SK-N-SH treated with all-trans-retinoic acid at 6 μM for 48 hours (cell line): ENCODE measurements around the gene CTTN.
"Not testable (repeated sequence)": the region's sequence is repeated elsewhere in the genome, so short reads cannot be mapped to it uniquely, and the experiment has no call there.

Source experiments
- ATAC-seq: fragments of 200-7000 bp; cut with Tn5 transposase; 3 replicates; pipeline ENCODE4 v1.9.1; 2020; ENCODE audit warnings: mild to moderate bottlenecking, moderate library complexity
- ARNTL ChIP-seq: fragments of 450-650 bp; formaldehyde crosslinking; IDR thresholded peaks from 2 replicates; pipeline ENCODE4 v1.5.0; 2020; ENCODE audit warnings: low read depth, mild to moderate bottlenecking, moderate library complexity, borderline replicate concordance
- BACH2 ChIP-seq: fragments of 250-450 bp; sonication (Bioruptor Pico); IDR thresholded peaks from 2 replicates; pipeline ENCODE4 v1.9.0; 2021; ENCODE audit warnings: mild to moderate bottlenecking, borderline replicate concordance
- CREB5 ChIP-seq: fragments of 250-450 bp; sonication (Bioruptor Pico); IDR thresholded peaks from 2 replicates; pipeline ENCODE4 v1.5.1; 2020; ENCODE audit warnings: low read depth, mild to moderate bottlenecking, moderate library complexity
- CSDC2 ChIP-seq: fragments of 250-450 bp; sonication (Bioruptor Pico); IDR thresholded peaks from 2 replicates; pipeline ENCODE4 v1.5.0; 2020; ENCODE audit warnings: mild to moderate bottlenecking, moderate library complexity
- CSRNP3 ChIP-seq: fragments of 250-450 bp; sonication (Bioruptor Pico); IDR thresholded peaks from 2 replicates; pipeline ENCODE4 v1.5.1; 2021; ENCODE audit warnings: mild to moderate bottlenecking, moderate library complexity
- ESRRG ChIP-seq: fragments of 250-450 bp; sonication (Bioruptor Pico); IDR thresholded peaks from 2 replicates; pipeline ENCODE4 v1.6.1; 2021; ENCODE audit warnings: mild to moderate bottlenecking
- GLIS3 ChIP-seq: fragments of 250-450 bp; sonication (Bioruptor Pico); IDR thresholded peaks from 2 replicates; pipeline ENCODE4 v1.5.0; 2020; ENCODE audit warnings: mild to moderate bottlenecking, moderate library complexity
- ISL1 ChIP-seq: fragments of 250-450 bp; sonication (Bioruptor Pico); IDR thresholded peaks from 2 replicates; pipeline ENCODE4 v2.1.2; 2022; ENCODE audit warnings: mild to moderate bottlenecking, moderate library complexity
- OSR1 ChIP-seq: fragments of 250-450 bp; sonication (Bioruptor Pico); IDR thresholded peaks from 2 replicates; pipeline ENCODE4 v1.8.0; 2022; ENCODE audit warnings: moderate library complexity, mild to moderate bottlenecking, inconsistent platforms
- PATZ1 ChIP-seq: fragments of 250-450 bp; sonication (Bioruptor Pico); IDR thresholded peaks from 2 replicates; pipeline ENCODE4 v1.8.0; 2020; ENCODE audit warnings: mild to moderate bottlenecking, moderate library complexity, borderline replicate concordance
- PPARA ChIP-seq: fragments of 250-450 bp; sonication (Bioruptor Pico); IDR thresholded peaks from 2 replicates; pipeline ENCODE4 v1.5.0; 2020; ENCODE audit warnings: mild to moderate bottlenecking, borderline replicate concordance
- RARB ChIP-seq: fragments of 250-450 bp; sonication (Bioruptor Pico); IDR thresholded peaks from 2 replicates; pipeline ENCODE4 v1.8.0; 2021; ENCODE audit warnings: mild to moderate bottlenecking, moderate library complexity
- SNAI2 ChIP-seq: fragments of 250-450 bp; sonication (Bioruptor Pico); IDR thresholded peaks from 2 replicates; pipeline ENCODE4 v1.5.0; 2020; ENCODE audit warnings: mild to moderate bottlenecking, moderate library complexity
- TCF4 ChIP-seq: fragments of 250-450 bp; sonication (Bioruptor Pico); IDR thresholded peaks from 2 replicates; pipeline ENCODE4 v1.8.0; 2021; ENCODE audit warnings: mild to moderate bottlenecking, moderate library complexity, borderline replicate concordance
- TOX ChIP-seq: fragments of 250-450 bp; sonication (Bioruptor Pico); IDR thresholded peaks from 2 replicates; pipeline ENCODE4 v1.8.0; 2021; ENCODE audit warnings: mild to moderate bottlenecking, moderate library complexity, borderline replicate concordance
- TSHZ2 ChIP-seq: fragments of 250-450 bp; sonication (Bioruptor Pico); IDR thresholded peaks from 2 replicates; pipeline ENCODE4 v1.5.0; 2020; ENCODE audit warnings: mild to moderate bottlenecking, moderate library complexity
- ZC3H10 ChIP-seq: fragments of 250-450 bp; sonication (Bioruptor Pico); IDR thresholded peaks from 2 replicates; pipeline ENCODE4 v1.5.1; 2021; ENCODE audit warnings: mild to moderate bottlenecking, moderate library complexity
- ZFP3 ChIP-seq: fragments of 250-450 bp; sonication (Bioruptor Pico); IDR thresholded peaks from 2 replicates; pipeline ENCODE4 v1.5.0; 2020; ENCODE audit warnings: mild to moderate bottlenecking, moderate library complexity
- ZFP30 ChIP-seq: fragments of 450-650 bp; formaldehyde crosslinking; IDR thresholded peaks from 2 replicates; pipeline ENCODE4 v1.5.0; 2022; ENCODE audit warnings: mild to moderate bottlenecking, moderate library complexity
- ZNF565 ChIP-seq: fragments of 450-650 bp; formaldehyde crosslinking; conservative IDR thresholded peaks from 2 replicates; pipeline ENCODE4 v1.5.0; 2020; ENCODE audit warnings: low read depth, mild to moderate bottlenecking, moderate library complexity
- ZNF70 ChIP-seq: fragments of 450-650 bp; formaldehyde crosslinking; IDR thresholded peaks from 2 replicates; pipeline ENCODE4 v1.5.0; 2020; ENCODE audit warnings: mild to moderate bottlenecking, moderate library complexity
- ZNF8 ChIP-seq: fragments of 450-650 bp; formaldehyde crosslinking; IDR thresholded peaks from 2 replicates; pipeline ENCODE4 v1.5.0; 2020; ENCODE audit warnings: mild to moderate bottlenecking, moderate library complexity
- TF ChIP-seq, protein P1 (sequence below): fragments of 250-450 bp; sonication (Bioruptor Pico); IDR thresholded peaks from 2 replicates; pipeline ENCODE4 v1.8.0; 2021; ENCODE audit warnings: low read depth, mild to moderate bottlenecking, moderate library complexity, borderline replicate concordance

The CTTN gene

DNA sequence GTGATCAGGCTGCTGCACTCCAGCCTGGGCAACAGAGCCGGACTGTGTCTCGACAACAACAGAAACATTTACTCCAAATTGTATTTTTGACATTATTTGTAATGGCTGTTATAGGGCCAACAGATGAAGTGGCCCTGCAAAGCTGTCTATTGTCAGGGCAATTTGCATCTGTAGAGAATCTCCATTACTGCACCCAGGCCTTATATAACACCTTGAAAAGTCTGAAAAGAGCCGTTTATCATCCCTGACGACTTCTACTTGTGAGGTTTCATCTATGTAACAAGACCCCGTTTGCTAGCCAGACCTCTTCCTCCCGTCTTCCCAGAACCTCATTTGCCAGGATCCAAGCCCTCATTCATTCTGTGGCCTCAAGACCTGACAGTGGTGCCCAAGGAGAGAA is 9.1 kb upstream of the CTTN start:
- TF ChIP-seq ZNF70 (CRISPR knock-in tag): no peak
- TF ChIP-seq ZFP30 (CRISPR knock-in tag): no peak
- no peak for TF ChIP-seq ZFP3 (CRISPR knock-in tag)
- no peak for TF ChIP-seq BACH2 (CRISPR knock-in tag)
- TF ChIP-seq, protein P1, sequence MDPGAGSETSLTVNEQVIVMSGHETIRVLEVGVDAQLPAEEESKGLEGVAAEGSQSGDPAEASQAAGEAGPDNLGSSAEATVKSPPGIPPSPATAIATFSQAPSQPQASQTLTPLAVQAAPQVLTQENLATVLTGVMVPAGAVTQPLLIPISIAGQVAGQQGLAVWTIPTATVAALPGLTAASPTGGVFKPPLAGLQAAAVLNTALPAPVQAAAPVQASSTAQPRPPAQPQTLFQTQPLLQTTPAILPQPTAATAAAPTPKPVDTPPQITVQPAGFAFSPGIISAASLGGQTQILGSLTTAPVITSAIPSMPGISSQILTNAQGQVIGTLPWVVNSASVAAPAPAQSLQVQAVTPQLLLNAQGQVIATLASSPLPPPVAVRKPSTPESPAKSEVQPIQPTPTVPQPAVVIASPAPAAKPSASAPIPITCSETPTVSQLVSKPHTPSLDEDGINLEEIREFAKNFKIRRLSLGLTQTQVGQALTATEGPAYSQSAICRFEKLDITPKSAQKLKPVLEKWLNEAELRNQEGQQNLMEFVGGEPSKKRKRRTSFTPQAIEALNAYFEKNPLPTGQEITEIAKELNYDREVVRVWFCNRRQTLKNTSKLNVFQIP (CRISPR knock-in tag): no peak
- TF ChIP-seq TCF4 (CRISPR knock-in tag): no peak
- no peak for TF ChIP-seq ZNF8 (CRISPR knock-in tag)
- no peak for TF ChIP-seq PPARA (CRISPR knock-in tag)
- no peak for TF ChIP-seq ZNF565 (CRISPR knock-in tag)
- ATAC-seq: no peak

DNA sequence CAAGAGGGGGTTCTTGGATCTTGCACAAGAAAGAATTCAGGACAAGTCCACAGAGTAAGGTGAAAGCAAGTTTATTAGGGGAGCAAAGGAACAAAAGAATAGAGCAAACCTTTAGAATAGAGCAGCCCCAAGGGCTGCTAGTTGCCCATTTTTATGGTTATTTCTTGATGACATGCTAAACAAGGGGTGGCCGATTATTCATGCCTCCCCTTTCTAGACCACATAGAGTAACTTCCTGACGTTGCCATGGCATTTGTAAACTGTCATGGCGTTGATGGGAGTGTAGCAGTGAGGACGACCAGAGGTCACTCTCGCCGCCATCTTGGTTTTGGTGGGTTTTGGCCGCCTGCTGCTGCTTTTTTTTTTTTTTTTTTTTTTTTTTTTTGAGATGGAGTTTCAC is 7.4 kb upstream of the CTTN start:
- ATAC-seq: not testable (repeated sequence)

DNA sequence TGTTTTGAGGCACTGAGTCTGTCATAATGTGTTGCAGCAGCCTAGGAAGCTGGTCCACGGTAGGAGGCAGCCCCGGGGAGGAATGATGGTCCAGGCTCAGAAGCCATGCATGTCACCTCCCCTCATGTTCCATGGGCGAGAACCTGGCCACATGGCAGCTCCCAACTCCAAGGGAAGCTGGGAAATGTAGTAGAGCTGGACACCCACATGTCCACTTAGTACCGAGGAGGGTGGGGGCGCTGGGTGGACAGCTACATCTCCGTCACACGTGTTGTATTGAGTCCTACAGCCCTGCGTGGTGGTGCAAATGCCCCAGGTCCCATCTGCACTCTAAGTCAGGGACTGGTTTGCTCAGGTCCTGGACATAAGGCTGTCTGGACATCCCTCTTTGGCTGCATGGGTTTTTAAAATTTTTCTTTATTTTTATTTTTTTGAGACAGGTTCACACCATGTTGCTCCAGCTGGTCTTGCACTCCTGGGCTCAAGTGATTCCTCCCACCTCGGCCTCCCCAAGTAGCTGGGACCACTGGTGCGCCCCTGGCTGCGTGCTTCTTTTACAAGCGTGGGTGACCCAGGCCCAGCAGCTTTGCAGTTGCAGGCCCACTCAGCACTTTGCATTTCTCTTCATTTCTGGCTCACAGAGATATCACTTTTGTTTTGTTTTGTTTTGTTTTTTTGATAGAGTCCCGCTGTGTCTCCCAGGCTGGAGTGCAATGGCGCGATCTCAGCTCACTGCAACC is 3.9 kb upstream of the CTTN start:
- no peak for ATAC-seq
- TF ChIP-seq CSRNP3 (CRISPR knock-in tag) (no peak), CSDC2 (no peak), ZC3H10 (no peak), GLIS3 (CRISPR knock-in tag) (no peak), ZFP30 (CRISPR knock-in tag) (no peak), ESRRG (no peak), TSHZ2 (CRISPR knock-in tag) (no peak), ZNF8 (CRISPR knock-in tag) (no peak), SNAI2 (no peak), TCF4 (CRISPR knock-in tag) (no peak), ISL1 (CRISPR knock-in tag) (no peak), TOX (no peak), BACH2 (CRISPR knock-in tag) (no peak), ZNF565 (CRISPR knock-in tag) (no peak), OSR1 (CRISPR knock-in tag) (no peak), ARNTL (CRISPR knock-in tag) (no peak)

DNA sequence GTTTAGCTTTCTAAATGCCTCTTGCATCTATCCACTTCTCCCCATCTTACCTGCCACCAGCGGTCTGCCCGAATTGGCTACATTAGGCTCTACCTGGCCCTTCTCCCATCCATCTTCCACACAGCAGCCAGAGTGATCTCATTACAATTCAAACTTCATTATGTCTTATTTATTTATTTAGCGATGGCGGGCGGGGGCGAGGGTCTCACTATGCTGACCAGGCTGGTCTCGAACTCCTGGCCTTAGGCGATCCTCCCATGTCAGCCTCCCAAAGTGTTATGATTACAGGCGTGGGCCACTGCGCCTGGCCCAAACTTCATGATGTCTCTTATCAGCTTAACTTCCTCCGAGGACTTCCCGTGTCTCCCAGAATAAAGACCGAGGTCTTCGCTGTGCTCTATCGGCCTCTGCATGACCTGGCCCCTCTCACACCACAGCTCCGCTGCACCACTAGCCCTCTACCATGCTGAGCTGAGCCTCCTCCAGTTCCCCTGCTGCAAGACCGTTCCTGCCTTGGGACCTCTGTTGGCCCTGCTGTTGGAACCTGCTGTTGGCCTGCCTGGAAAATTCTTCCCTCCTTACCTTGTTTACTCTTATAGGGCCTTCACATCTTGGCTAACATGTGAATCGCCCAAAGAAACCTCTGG is 870 bp upstream of the CTTN start:
- peak; percentile 43 for ATAC-seq
- TF ChIP-seq ZFP30 (CRISPR knock-in tag) (no peak), TOX (no peak), ZC3H10 (no peak), CSRNP3 (CRISPR knock-in tag) (no peak), RARB (no peak), SNAI2 (no peak), ESRRG (no peak), TCF4 (CRISPR knock-in tag) (no peak), PPARA (CRISPR knock-in tag) (no peak), PATZ1 (CRISPR knock-in tag) (no peak), ISL1 (CRISPR knock-in tag) (no peak), ARNTL (CRISPR knock-in tag) (no peak), ZNF8 (CRISPR knock-in tag) (no peak), OSR1 (CRISPR knock-in tag) (no peak), CREB5 (CRISPR knock-in tag) (no peak)
